ENCODE data around the gene ASZ1.
"Not testable (repeated sequence)": the region's sequence is repeated elsewhere in the genome, so short reads cannot be mapped to it uniquely, and the experiment has no call there.

Gene ASZ1

GRCh38 chr7:117427258-117427701 is at the start of gene ASZ1:
ASZ1 (minus strand) TSS chr7:117427493; CDS start chr7:117427460, 33 bp downstream.
- no peak for DNase-seq

GRCh38 chr7:117476557-117477215 is 49.4 kb upstream of the ASZ1 start:
- no peak for DNase-seq

- DNase-seq = no peak
These were observed 45.0 kb upstream of the ASZ1 start for GRCh38 chr7:117472335-117472734.

GRCh38 chr7:117470777-117471176 is 43.5 kb upstream of the ASZ1 start:
- no peak for DNase-seq

- DNase-seq = no peak
These were observed 40.9 kb upstream of the ASZ1 start for GRCh38 chr7:117468174-117468573.

GRCh38 chr7:117460815-117461214 is 33.5 kb upstream of the ASZ1 start:
- not testable (repeated sequence) for DNase-seq

- no peak for DNase-seq
These were observed 32.4 kb upstream of the ASZ1 start for GRCh38 chr7:117459735-117460134.

- peak; percentile 2 for DNase-seq
These were observed 31.8 kb upstream of the ASZ1 start for GRCh38 chr7:117458977-117459583.

- no peak for DNase-seq
These were observed 21.4 kb upstream of the ASZ1 start for GRCh38 chr7:117448655-117449054.

GRCh38 chr7:117446220-117446815 is 19.0 kb upstream of the ASZ1 start:
- DNase-seq = no peak

GRCh38 chr7:117445206-117445605 is 17.9 kb upstream of the ASZ1 start:
- no peak for DNase-seq

- no peak for DNase-seq
These were observed 17.4 kb upstream of the ASZ1 start for GRCh38 chr7:117444646-117445045.

GRCh38 chr7:117435475-117436043 is 8.3 kb upstream of the ASZ1 start:
- no peak for DNase-seq

GRCh38 chr7:117424090-117424829 is 3.0 kb downstream of the ASZ1 start:
- DNase-seq = no peak

GRCh38 chr7:117414591-117414990 is 12.7 kb downstream of the ASZ1 start:
- DNase-seq = not testable (repeated sequence)

GRCh38 chr7:117412946-117413559 is 14.2 kb downstream of the ASZ1 start:
- DNase-seq = no peak

- no peak for DNase-seq
These were observed 14.9 kb downstream of the ASZ1 start for GRCh38 chr7:117412390-117412789.

GRCh38 chr7:117411539-117411938 is 15.8 kb downstream of the ASZ1 start:
- DNase-seq = no peak

GRCh38 chr7:117408831-117409230 is 18.5 kb downstream of the ASZ1 start:
- no peak for DNase-seq

GRCh38 chr7:117405519-117405918 is 21.8 kb downstream of the ASZ1 start:
- DNase-seq = no peak

- no peak for DNase-seq
These were observed 23.6 kb downstream of the ASZ1 start for GRCh38 chr7:117403737-117404136.

- DNase-seq = no peak
These were observed 25.2 kb downstream of the ASZ1 start for GRCh38 chr7:117402109-117402508.

Measured in CD4-positive, alpha-beta T cell treated with Interleukin-4 for 4 hours (primary cell).